ENCODE data around the gene LEKR1.

The LEKR1 gene

Small RNA genes lying within 50 kb of the gene (small RNA-seq; reads per million reads assigned to genes)
- gene KLF3P2: 0 to 0.04 reads per million in 2 experiments

All from SK-N-DZ (cell line).